NCI-H226 (cell line): ENCODE results near the gene DTWD1.
"Not testable (repeated sequence)": the region's sequence is repeated elsewhere in the genome, so short reads cannot be mapped to it uniquely, and the experiment has no call there.

Experiments used
- DNase-seq: peaks from one replicate; pipeline ENCODE4 v3.0.0-alpha.2; 2015

The DTWD1 gene, protein sequence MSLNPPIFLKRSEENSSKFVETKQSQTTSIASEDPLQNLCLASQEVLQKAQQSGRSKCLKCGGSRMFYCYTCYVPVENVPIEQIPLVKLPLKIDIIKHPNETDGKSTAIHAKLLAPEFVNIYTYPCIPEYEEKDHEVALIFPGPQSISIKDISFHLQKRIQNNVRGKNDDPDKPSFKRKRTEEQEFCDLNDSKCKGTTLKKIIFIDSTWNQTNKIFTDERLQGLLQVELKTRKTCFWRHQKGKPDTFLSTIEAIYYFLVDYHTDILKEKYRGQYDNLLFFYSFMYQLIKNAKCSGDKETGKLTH

DNA sequence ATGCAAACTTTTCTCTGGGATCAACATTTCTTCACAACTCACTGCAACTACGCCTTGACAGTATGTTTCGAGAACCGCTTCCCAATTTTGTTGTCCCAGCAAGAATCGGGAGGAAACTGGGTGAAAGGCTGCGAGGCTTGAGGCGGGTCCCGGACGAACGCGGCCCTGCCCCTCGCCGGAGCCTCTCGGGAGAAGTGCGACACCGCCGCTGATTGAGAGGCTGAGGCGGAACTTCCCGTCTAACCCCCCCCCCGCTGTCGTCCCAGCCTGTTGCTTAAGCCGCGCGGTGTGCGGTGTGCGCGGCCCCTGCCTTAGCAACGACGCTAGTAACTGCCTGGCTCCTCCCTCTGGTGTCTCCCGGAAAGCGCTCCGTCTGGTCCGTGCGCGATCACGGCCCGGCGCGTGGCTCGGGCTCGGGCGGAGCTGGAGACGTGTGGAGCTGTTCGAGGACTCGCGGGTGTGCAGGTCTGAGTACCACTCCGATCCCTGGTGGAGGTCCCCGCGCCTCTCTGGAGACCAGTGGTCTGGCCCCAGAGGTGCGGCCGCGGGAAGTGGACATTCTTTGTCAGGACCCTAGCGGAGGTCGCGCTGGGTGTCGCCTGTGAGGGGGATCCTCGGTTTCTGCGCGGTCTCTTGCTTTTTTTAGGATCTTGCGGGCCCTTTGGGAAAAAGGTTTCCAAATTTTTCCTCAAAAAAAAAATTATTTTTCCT, at the start of gene DTWD1, which contains the start of gene FAM227B:
Gene DTWD1 (plus strand): TSS at position 391 of the 711 bp plus-strand sequence. CDS start 4,120 bp downstream, outside the sequence.
Gene FAM227B (minus strand): TSS at position 161 of the 711 bp plus-strand sequence. CDS start 5,647 bp downstream, outside the sequence.
- DNase-seq = peak; percentile 99

DNA sequence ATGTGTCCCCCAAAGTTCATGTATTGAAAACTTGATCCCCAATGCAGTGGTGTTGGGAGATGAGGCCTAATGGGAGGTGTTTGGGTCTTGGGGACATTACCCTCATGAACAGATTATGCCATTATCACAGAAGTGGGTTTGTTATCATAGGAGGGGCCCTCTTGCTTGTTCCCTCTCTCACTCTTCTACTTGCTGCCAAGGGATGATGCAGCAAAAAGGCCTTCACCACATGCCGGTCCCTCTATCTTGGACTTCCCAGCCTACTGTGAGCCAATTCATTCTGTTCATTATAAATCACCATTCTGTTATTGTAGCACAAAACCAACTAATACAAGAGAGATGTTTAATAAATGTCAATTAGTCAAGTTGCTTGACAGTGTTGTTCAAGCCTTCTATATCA, 47.4 kb upstream of the DTWD1 start:
- DNase-seq = no peak

DNA sequence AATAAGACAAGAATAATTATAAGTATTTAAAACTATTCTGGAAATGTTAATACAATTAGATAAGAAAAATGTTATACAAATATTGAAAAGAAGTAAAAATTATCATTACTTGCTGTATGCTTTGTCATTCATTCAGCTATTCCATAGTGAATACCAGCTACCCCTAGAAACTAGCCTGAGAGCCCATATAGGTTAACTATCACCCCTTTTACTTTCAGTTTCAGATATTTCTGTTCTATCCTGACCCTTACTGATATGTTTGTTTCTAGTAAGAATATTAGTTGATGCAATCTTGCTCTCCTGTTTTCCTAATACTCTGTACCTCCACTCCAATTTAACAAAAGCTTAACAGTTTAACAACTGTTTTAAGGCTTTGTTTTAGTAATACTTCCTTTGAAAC, 31.8 kb upstream of the DTWD1 start:
- DNase-seq = no peak

DNA sequence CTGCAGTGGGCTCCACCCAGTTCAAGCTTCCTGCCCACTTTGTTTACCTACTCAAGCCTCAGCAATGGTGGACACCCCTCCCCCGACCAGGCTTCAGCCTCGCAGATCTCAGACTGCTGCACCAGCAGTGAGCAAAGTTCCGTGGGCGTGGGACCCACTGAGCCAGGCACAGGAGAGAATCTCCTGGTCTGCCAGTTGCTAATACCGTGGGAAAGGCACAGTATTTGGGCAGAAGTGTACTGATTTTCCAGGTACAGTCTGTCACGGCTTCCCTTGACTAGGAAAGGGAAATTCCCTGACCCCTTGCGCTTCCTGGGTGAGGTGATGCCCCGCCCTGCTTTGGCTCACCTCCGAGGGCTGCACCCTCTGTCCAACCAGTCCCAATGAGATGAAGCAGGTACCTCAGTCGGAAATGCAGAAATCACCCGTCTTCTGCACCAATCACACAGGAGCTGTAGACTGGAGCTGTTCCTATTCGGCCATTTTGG, 28.0 kb upstream of the DTWD1 start:
- DNase-seq = not testable (repeated sequence)

DNA sequence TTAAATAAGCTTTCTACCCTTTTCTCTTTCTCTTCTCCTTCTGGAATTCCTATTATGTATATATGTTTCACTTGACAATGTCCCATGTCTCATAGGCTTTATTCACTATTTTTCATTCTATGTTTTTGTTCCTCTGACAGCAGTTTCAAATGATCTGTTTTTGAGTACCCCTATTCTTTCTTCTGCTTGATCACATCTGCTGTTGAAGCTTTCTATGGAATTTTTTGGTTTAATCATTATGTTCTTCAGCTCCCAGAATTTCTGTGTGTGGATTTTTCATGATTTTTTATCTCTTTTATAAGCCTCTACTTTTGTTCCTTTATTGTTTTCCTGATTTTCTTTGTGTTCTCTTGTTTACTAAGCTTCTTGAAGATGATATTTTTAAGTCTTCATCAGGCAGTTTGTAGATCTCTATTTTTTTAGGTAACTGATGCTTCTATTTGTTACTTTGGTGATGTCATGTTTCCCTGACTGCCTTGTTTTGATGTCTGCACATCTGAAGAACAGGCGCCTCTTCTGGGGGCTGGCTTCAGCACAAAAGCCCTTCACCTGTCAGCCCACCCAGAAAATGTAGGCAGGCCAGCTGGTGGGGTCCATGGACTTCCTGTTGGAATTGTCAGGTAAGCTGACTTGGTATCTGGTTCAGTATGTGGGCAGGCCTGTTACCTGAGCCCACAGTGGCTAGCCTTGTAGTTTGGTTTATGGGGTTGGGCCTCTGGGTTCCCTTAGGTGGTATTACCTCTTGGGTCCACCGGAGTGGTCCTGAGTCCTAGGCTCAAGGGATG, 16.0 kb upstream of the DTWD1 start:
- no peak for DNase-seq

DNA sequence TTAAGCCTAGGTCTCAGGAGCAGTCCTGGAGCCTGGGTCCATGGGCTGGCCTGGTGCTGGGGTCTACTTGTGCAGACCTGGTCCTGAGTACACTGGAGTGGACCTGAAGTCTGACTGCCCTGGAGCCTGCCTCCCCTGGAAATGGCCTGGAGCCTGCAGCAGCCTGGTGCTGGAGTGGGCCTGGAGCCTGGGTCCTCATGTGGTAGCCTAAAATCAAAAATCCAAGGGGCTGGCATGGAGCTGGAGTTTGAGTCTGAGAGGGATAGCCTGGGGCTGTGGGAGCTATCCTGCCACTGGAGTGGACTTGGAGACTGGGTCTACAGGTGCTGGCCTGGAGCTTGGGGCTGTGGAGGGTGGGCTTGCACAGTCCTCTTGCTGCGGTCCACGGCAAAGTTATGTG, 15.3 kb upstream of the DTWD1 start:
- DNase-seq = no peak

DNA sequence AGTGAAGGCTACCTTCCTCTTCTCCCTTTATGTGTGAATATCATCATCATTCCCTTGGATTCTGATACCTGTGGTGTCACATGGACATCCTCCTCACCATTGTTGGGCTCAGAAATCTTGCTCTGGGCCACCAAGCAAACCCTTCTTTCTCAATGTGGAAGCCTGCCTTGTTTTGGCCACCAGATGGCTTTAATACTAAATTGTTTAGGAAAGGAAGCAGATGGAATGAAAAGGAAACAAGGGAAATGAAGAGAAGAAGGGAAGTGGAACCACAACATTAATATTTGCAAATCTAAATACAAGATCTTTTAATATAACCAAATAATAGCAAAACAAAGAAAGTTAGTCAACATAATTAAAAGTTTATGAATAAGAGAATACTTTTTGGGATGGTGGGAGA, 14.3 kb upstream of the DTWD1 start:
- no peak for DNase-seq

DNA sequence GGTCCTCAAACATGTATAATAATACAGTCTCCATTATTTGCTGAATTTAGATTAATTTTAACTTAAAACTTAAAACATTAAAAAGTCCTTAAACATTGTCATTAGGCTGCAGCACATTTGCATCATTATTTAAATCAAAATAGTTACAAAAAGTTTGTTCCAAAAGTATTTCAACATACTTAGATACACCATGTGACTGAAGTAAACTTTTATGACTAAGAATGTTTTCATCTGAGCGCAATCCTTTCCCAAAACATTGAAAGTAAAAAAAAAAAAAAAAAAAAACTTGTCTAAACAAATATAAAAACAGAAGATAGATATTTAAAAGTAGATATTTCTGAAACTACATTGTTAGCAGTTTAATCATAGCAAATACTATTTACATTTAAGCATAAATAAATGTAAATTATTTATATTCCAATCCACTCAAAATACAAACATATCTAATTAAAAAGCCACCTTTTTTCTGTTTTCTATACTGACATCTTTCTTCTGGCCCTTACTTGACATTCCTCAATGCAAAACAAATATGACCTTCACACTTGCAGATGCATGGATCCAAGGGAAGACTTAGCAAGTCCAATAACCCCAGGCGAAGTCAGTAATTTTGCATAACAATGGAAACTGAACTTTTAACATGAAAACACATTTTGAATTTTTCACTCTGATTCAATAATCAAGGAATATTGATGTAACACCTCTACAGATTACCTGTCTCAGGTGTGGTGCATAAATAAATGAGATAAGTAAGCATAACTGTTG, 10.5 kb upstream of the DTWD1 start:
- DNase-seq = no peak

DNA sequence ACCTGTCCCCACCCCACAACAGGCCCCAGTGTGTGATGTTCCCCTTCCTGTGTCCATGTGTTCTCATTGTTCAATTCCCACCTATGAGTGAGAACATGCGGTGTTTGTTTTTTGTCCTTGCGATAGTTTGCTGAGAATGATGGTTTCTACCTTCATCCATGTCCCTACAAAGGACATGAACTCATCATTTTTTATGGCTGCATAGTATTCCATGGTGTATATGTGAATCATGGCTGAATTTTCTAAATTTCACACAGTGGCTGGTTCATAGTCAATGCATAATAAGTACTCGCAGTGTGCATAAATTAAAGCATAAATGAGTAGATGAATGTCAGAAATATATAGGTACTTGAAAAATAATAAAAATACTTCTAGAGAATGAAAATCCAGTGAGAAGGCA, 8.6 kb upstream of the DTWD1 start:
- DNase-seq = not testable (repeated sequence)

DNA sequence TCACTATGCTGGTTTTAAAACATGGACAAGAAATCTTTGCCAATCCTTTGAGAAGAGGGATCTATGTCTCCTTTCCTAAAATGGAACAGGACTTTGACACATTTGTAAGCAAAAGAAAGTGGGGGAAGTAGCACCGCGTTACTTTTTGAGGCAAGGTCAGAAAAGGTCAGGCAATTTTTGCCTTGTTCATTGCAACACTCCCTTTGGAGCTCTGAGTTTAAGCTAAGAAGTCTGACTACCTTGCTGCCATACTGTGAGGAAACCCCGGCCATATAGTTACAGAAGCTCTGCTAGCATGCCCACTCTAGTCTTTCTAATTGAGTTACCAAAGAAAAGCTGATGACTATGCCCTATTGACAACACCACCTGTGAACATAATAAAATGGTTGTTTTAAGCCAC, 1.6 kb upstream of the DTWD1 start:
- no peak for DNase-seq

DNA sequence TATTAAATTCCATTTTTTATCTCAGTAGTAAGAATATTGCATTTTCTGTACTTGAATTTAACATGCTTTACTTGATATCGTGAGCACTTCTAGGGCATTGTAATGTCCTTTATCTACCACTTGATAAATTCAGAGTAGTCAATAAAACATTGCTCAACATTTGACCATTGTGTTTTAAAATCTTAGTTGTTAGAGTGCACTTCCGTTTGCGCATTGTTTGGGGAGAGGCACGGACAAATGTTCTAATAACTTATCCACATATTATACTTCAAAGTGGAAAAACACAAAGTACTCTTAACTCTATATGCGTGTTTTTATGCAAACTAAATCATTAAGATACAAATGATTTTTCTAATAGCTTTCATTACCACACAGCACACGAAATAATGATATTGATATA, 649 bp upstream of the DTWD1 start:
- DNase-seq = no peak

DNA sequence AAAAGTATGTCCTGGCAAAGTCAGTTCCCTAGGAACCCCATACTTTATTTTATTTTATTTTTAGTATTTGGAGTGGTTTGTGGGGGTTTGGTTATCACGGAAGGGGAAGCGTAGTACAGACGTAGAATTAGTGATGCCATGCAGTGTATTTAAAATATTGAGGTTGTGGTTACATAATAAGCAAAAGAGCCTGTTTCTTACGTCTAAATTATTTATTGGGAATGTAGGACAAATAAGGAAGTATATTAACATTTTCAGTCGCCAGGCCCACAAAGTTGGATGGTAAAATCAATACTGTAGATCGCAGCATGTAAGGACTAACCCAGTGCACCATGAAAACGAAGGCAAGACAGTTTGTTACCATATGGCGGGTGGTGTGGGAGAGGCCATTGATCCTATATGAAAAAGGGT, 558 bp downstream of the DTWD1 start:
- no peak for DNase-seq

DNA sequence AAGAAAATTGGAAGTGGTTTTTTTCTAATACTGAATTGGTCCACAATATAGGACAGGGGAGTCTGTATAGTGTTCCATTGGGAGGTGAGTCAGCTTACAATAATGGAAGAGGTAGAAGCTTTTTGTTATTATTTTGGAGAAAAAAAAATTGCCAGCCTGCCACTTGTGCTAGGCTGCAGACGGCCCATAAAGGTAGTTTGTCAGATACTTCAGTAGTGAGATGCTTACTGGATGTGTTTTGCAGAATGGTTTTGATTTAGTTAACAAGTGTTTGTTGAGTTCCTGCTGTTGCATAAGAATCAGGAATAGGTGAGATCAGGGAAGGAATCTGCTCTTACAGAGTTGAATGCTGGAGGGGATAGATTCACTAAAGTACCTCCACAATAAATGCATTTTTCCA, 1.0 kb downstream of the DTWD1 start:
- DNase-seq = no peak

DNA sequence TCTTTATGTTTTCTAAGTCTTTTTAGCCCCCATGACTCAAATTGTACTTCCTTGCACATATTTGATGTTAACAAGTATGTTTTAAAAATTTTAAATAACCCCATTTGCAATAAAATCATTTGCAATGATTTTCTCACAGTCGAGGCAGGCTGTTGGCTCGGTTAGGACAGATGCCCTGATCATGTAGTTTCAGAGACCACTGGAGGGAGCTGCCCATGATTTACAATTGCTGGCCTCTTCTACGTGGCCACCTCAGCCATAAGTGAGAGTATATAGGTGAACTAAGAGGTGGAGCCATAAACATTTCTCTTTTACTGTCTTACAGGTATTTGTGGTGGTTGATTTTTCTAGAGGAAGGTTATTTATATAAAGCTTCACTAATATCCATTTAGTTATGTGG, 1.7 kb downstream of the DTWD1 start:
- no peak for DNase-seq

DNA sequence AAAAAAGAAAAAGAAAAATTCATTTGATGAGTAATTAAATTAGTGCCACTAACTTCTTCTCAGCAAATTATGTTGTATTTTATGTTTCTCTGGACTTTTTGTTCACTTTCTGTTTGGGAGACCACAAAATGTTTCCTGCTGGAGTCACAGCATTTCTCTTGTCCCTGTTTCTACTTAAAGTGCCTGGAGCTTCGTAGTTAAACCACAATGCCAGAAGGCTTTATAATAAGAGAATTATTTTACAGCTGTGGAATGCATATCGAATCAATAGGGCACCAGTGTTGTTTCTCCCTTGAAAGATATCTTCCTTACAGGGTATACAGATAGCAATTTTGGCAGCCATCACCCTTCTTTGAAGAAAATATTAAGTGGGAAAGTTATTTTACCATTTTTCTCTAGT, 3.2 kb downstream of the DTWD1 start:
- peak; percentile 27 for DNase-seq

DNA sequence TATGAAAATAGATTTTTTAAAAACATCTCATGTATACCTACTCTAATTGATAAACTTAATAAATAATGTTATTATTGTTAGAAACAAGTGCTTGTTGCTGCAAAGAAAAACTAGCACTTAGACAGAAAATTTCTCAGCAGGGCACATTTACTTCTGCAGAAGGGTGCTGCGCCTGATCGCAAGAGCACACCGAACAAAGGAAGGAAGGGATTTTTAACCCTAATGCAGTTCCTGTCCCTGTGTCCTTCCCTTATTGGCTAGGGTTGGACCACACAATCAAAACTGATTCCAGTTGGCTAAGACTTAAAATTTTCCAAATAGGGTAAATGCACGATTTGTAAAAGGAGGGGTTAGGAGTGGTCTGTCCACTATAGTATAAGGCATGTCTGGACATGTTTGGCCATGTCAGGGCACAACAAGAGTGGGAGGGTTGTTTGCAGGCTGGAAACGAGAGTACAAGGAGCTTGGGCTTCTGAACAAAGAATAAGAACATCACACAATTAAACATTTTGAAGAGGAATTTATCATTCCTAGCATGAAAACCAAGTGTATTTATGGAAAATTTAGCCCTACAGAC, 4.7 kb downstream of the DTWD1 start:
- no peak for DNase-seq

DNA sequence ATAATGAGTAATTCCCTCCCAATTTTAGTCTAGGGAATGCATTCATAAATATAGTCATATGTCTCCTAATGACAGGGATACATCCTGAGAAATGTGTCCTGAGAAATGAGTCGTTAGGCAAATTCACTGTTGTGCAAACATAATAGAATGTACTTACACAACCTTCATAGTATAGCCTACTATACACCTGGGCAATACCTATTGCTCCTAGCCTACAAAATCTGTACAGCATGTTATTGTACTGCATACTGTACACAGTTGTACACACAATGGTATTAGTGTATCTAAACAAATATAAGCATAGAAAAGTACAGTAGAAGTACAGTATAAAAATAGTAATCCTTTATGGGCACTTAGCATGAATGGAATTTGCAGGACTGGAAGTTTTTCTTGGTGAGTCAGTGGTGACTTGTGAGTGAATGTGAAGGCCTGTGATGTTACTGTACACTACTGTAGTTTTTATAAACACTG, 6.6 kb downstream of the DTWD1 start:
- peak; percentile 89 for DNase-seq

DNA sequence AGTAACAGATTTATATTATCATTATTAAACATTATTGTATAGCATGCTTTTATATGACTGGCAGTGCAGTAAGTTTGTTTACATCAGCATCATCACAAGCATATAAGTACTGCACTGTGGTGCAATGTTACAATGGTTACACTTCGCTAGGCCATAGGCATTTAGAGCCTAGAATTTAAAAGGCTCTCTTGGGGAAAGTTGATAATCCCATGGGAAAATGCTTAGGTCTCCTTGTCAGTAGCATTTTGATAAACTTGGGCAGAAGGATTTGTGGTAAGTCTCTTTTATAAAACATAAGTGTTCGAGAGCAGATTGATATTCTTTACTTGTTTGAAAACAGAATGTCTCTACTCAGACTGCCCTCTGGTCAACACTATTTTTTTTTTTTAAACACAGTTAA, 7.5 kb downstream of the DTWD1 start:
- no peak for DNase-seq

DNA sequence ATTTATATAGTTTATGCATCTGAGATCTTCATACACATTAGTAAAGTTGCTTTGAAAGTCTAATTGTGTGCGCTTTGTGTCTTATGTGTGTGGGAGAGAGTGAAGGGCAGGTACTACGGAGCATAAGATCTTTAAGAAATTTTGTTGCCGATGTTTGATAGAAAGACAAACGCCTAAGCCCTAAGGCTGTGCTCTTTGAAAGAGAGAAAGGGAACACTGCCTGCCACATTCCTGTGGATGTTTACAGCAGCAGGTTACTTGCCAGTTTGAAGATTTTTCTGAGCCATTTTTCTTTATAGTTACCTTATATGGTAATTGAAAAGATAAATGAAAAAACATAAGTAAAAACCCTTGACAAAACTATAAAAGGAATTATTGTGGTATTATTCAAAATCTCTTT, 17.0 kb downstream of the DTWD1 start:
- no peak for DNase-seq

DNA sequence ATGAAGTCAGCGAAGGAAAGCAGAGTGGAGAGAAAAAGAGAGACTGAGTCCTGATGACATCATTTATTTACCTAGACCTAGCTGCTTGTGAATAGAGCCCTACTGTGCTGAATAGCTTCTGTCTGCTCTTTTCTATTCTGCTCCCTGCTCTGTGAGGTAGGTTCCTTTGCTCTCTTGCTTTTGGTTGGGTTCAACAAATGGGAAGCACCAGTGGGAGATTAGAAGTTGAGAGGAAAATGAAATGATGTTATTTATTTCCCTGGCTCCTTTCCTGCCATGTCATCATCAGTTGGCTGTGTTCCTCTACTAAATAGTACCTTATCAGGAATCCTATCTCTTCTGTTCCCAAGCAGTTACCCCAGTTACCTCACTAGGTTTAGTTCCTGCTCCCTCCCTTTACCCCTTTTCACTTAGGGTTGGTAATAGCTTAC, 23.5 kb downstream of the DTWD1 start:
- peak; percentile 35 for DNase-seq

DNA sequence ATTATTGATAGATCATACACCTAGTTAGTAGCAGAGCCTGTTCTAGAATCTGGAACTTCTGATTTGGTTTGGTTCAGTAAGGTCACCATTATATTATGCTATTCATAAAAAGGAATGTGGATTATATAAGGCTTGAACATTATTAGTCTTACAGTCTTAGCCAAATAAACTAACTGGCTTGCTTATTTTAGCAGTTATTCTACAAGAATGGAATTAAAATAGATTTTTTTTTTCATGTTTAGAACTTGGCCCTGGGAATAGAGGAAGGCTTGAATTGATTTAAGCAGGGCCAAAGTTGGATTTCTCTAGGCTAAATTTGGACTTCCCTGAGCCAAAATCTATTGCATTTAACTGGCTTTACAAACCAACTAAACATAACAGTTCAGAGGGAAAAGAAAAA, 24.4 kb downstream of the DTWD1 start:
- DNase-seq = no peak

DNA sequence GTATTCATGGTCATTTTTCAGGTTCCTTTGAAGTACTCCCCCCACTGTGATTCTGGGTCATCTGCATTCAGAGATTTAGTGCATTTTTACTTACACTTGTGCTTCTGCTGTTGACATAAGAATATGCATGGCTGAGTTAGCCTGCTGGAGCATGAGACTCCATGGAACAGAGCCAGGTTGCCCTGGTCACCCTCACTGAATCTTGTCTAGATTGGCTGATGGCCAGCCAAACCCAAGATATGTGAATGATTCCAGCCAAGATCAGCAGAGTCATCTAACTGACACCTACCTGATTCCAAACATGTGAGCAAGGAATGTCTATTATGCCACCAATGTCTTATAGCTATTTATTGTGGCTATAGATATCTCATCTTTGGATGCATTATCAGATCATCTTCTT, 25.1 kb downstream of the DTWD1 start:
- peak; percentile 28 for DNase-seq
